ENCODE measurements around the gene SMC1B.

SMC1B gene

DNA sequence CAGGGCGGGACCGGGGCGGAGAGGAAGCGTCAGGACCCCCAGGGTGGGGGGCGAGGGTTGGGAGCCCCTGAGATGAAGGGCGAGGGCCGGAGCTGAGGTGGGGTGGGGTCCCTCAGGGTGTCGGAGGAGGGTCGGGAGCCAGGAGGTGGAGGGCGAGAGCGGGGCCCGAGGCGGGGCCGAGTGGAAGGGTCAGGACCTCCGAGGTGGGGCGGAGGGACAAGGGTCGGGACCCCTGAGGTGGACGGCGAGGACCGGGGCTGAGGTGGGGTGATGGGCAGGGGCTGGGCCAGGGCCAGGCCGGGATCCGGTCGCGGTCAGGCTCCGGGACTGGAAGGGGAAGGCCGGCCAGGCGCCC lies 409 bp downstream of the SMC1B start:
- H3K4me3 ChIP-seq (replicated peaks; ENCODE audit: low read depth, low read length): no peak overlapping the region; the same call in 1 of the 2 replicates
- no peak for DNase-seq (ENCODE audit: extremely low read depth, low read depth)
- no peak for TF ChIP-seq CTCF (IDR thresholded peaks at IDR 0.05; ENCODE audit: low read depth, low read length, missing control alignments)

GRCh38 chr22:45407793-45408192 lies 5.6 kb downstream of the SMC1B start:
- no peak for TF ChIP-seq CTCF (IDR thresholded peaks at IDR 0.05; ENCODE audit: low read depth, low read length, missing control alignments)
- H3K4me3 ChIP-seq (replicated peaks; ENCODE audit: low read depth, low read length): no peak overlapping the region
- DNase-seq (ENCODE audit: extremely low read depth, low read depth): no peak

DNA sequence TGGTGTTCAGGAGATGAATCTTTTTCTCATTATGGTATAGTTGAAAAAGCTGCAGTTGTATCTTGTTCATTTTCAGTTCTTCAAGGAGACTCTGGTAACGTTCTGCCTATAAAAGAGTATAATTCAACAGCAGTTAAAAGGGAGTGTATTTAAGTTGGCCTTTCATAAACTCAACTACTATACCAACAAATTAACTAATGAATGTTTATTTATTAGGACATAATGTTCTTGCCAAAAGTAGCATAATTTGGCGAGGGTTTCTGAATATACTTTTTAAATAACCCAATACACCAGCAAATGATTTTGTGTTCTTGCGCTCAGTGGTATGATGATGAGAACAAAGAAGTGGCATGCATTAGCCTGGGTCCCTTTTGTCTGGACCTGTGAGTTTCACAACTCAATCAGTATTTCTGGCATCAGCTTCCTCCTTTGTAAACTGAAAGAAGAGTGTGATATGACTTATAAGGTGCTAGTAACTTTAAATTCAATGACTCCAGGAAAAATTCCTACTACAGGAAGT lies 10.9 kb downstream of the SMC1B start:
- TF ChIP-seq CTCF (IDR thresholded peaks at IDR 0.05; ENCODE audit: low read depth, low read length, missing control alignments): no peak
- no peak overlapping the region for H3K4me3 ChIP-seq (replicated peaks; ENCODE audit: low read depth, low read length)
- DNase-seq (ENCODE audit: extremely low read depth, low read depth): no peak

GRCh38 chr22:45399712-45400445 lies 13.5 kb downstream of the SMC1B start:
- no peak for TF ChIP-seq CTCF (IDR thresholded peaks at IDR 0.05; ENCODE audit: low read depth, low read length, missing control alignments)
- DNase-seq (ENCODE audit: extremely low read depth, low read depth): no peak
- no peak overlapping the region for H3K4me3 ChIP-seq (replicated peaks; ENCODE audit: low read depth, low read length)

DNA sequence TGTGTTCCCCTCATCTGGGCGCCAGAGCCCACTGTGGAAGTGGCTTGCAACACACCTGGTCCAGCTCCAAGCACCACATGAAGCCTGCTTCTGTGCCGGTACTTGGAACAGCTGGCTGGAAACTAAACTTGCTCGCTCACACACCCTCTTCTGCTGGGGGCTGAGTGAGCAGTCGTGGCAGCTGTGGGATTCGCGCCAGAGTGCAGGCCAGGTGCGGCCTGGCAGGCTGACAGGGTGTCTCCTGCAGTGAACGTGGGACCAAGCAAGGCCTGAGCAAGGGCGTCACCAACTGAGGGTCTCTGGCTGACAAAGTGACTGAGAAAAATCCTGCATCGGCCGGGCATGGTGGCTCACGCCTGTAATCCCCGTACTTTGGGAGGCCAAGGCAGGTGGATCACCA lies 15.2 kb downstream of the SMC1B start:
- no peak for DNase-seq (ENCODE audit: extremely low read depth, low read depth)
- no peak overlapping the region for H3K4me3 ChIP-seq (replicated peaks; ENCODE audit: low read depth, low read length)
- no peak for TF ChIP-seq CTCF (IDR thresholded peaks at IDR 0.05; ENCODE audit: low read depth, low read length, missing control alignments)

GRCh38 chr22:45397806-45398205 lies 15.6 kb downstream of the SMC1B start:
- TF ChIP-seq CTCF (IDR thresholded peaks at IDR 0.05; ENCODE audit: low read depth, low read length, missing control alignments): peak; percentile 14
- no peak overlapping the region for H3K4me3 ChIP-seq (replicated peaks; ENCODE audit: low read depth, low read length)
- DNase-seq (ENCODE audit: extremely low read depth, low read depth): no peak

GRCh38 chr22:45389546-45389945 lies 23.9 kb downstream of the SMC1B start:
- no peak for DNase-seq (ENCODE audit: extremely low read depth, low read depth)
- no peak for TF ChIP-seq CTCF (IDR thresholded peaks at IDR 0.05; ENCODE audit: low read depth, low read length, missing control alignments)
- H3K4me3 ChIP-seq (replicated peaks; ENCODE audit: low read depth, low read length): no peak overlapping the region
